ENCODE data around the gene MAGI2. TPM values are rescaled to one million over a fixed set of nuclear protein-coding genes. Genes with fewer than 3 reads are reported as not detected.

MAGI2 gene
- total RNA-seq, 1 experiment from 2014 or later, result 0.52 TPM

DNA sequence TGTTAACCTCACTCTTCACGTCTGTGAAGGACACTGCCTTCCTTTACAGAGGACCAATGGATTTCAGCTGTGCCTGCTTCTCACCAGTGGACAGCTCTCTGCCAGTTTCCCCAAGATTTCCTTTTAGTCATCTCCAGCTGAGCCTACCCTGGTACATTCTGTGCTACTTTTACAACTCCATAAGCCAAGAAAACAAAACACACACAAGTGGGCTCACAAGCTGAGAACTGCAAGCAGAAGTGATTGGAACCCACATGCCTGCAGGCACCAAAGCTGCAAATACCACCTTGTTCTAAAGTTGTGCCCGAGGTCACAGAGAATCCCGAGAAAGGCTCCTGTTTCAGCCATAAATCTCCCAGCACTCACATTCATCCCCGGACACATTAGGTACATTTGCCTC lies 1018.1 kb downstream of the MAGI2 start:
- CTCF ChIA-PET, result no interaction called here
- TF ChIP-seq, protein P1, sequence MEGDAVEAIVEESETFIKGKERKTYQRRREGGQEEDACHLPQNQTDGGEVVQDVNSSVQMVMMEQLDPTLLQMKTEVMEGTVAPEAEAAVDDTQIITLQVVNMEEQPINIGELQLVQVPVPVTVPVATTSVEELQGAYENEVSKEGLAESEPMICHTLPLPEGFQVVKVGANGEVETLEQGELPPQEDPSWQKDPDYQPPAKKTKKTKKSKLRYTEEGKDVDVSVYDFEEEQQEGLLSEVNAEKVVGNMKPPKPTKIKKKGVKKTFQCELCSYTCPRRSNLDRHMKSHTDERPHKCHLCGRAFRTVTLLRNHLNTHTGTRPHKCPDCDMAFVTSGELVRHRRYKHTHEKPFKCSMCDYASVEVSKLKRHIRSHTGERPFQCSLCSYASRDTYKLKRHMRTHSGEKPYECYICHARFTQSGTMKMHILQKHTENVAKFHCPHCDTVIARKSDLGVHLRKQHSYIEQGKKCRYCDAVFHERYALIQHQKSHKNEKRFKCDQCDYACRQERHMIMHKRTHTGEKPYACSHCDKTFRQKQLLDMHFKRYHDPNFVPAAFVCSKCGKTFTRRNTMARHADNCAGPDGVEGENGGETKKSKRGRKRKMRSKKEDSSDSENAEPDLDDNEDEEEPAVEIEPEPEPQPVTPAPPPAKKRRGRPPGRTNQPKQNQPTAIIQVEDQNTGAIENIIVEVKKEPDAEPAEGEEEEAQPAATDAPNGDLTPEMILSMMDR (IDR thresholded peaks at IDR 0.05; ENCODE audit: unreplicated experiment), result no peak
- no TSS peak for BruUV-seq (replicated peaks)
- Mint-ChIP-seq H3K4me3 (ENCODE audit: low read depth, unreplicated experiment) (no peak overlapping the region), H3K27ac (ENCODE audit: unreplicated experiment) (no peak overlapping the region), H3K9me3 (ENCODE audit: low read depth, unreplicated experiment) (no peaks in the 10 kb centered on the region), H3K36me3 (ENCODE audit: insufficient read depth, unreplicated experiment) (no peaks in the 10 kb centered on the region), H3K4me1 (ENCODE audit: low read depth, unreplicated experiment) (no peaks in the 10 kb centered on the region), H3K27me3 (ENCODE audit: unreplicated experiment) (no peaks in the 10 kb centered on the region)
- DNase-seq, result no peak
- intact Hi-C loops (cut with micrococcal nuclease; ENCODE audit: unreplicated experiment), result no loop called here

DNA sequence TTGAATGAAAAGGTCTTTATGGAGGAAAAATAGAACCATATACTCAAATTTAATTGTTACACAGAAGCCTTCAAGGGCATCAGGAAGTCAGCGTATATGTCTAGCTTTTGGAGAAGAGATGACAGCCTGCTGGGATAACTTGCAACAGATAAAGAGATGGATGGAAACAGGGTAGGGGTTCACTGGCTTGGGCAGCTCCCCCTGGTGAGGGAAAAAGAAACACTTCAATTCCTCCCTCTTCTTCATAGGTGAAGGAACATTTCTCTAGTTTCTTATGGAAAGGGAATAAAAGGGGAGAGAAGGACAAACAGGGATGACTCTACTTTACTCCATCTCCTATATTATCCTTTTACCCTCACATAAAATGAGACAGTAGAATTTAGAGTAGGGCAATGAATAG lies 1019.2 kb downstream of the MAGI2 start:
- DNase-seq, result no peak
- Mint-ChIP-seq H3K27me3 (ENCODE audit: unreplicated experiment) (no peaks in the 10 kb centered on the region), H3K36me3 (ENCODE audit: insufficient read depth, unreplicated experiment) (no peaks in the 10 kb centered on the region), H3K9me3 (ENCODE audit: low read depth, unreplicated experiment) (no peaks in the 10 kb centered on the region), H3K4me1 (ENCODE audit: low read depth, unreplicated experiment) (no peaks in the 10 kb centered on the region), H3K27ac (ENCODE audit: unreplicated experiment) (no peak overlapping the region), H3K4me3 (ENCODE audit: low read depth, unreplicated experiment) (no peak overlapping the region)
- TF ChIP-seq, protein P1 (IDR thresholded peaks at IDR 0.05; ENCODE audit: unreplicated experiment), result no peak
- CTCF ChIA-PET, result interaction anchor here (0.6 kb wide), 1 partner anchor 1184 kb away, joined by 8 read pairs; no protein-coding TSS in a partner anchor
- intact Hi-C loops (cut with micrococcal nuclease; ENCODE audit: unreplicated experiment), result no loop called here
- BruUV-seq (replicated peaks), result no TSS peak

GRCh38 chr7:78433421-78433820 lies 1020.0 kb downstream of the MAGI2 start:
- CTCF ChIA-PET, result interaction anchor here (0.6 kb wide), 1 partner anchor 374 kb away, joined by 3 read pairs; no protein-coding TSS in a partner anchor
- Mint-ChIP-seq H3K27me3 (ENCODE audit: unreplicated experiment) (no peaks in the 10 kb centered on the region), H3K9me3 (ENCODE audit: low read depth, unreplicated experiment) (no peaks in the 10 kb centered on the region), H3K4me3 (ENCODE audit: low read depth, unreplicated experiment) (no peak overlapping the region), H3K36me3 (ENCODE audit: insufficient read depth, unreplicated experiment) (no peaks in the 10 kb centered on the region), H3K27ac (ENCODE audit: unreplicated experiment) (no peak overlapping the region), H3K4me1 (ENCODE audit: low read depth, unreplicated experiment) (no peaks in the 10 kb centered on the region)
- BruUV-seq (replicated peaks), result no TSS peak
- intact Hi-C loops (cut with micrococcal nuclease; ENCODE audit: unreplicated experiment), result no loop called here
- DNase-seq, result no peak
- TF ChIP-seq, protein P1 (IDR thresholded peaks at IDR 0.05; ENCODE audit: unreplicated experiment), result no peak

GRCh38 chr7:78429878-78430277 lies 1023.6 kb downstream of the MAGI2 start:
- Mint-ChIP-seq H3K9me3 (ENCODE audit: low read depth, unreplicated experiment) (no peaks in the 10 kb centered on the region), H3K27me3 (ENCODE audit: unreplicated experiment) (no peaks in the 10 kb centered on the region), H3K4me1 (ENCODE audit: low read depth, unreplicated experiment) (no peaks in the 10 kb centered on the region), H3K36me3 (ENCODE audit: insufficient read depth, unreplicated experiment) (no peaks in the 10 kb centered on the region), H3K4me3 (ENCODE audit: low read depth, unreplicated experiment) (no peak overlapping the region), H3K27ac (ENCODE audit: unreplicated experiment) (no peak overlapping the region)
- TF ChIP-seq, protein P1 (IDR thresholded peaks at IDR 0.05; ENCODE audit: unreplicated experiment), result no peak
- no peak for DNase-seq
- CTCF ChIA-PET, result no interaction called here
- intact Hi-C loops (cut with micrococcal nuclease; ENCODE audit: unreplicated experiment), result no loop called here
- BruUV-seq (replicated peaks), result no TSS peak
